Esophagus (tissue), 2 donors: ENCODE results near the gene POLR2E. TPM values are rescaled to one million over a fixed set of nuclear protein-coding genes. Genes with fewer than 3 reads are reported as not detected.
A peak's percentile ranks its signal among the peaks of the same experiment; 100 is the strongest.

Experiments used
- H3K27ac ChIP-seq, 2 donors: one replicate each; pipeline ENCODE4 v1.5.1; 2013; ENCODE audit warnings: low read depth in 2 of 2, mild to moderate bottlenecking in 2 of 2, inconsistent platforms in 1 of 2, low read length in 1 of 2, moderate library complexity in 1 of 2
- H3K27me3 ChIP-seq, 2 donors: one replicate each; pipeline ENCODE4 v1.6.1; 2013; ENCODE audit warnings: low read length in 2 of 2, control low read depth in 1 of 2, mild to moderate bottlenecking in 1 of 2; ENCODE audit not compliant: insufficient read depth in 2 of 2, control insufficient read depth in 1 of 2
- H3K36me3 ChIP-seq, 2 donors: one replicate each; pipeline ENCODE4 v1.6.1; 2013; ENCODE audit warnings: low read length in 1 of 2; ENCODE audit not compliant: control insufficient read depth in 2 of 2, insufficient read depth in 2 of 2
- H3K4me1 ChIP-seq, 2 donors: one replicate each; pipeline ENCODE4 v1.6.1; 2013; ENCODE audit warnings: low read length in 1 of 2; ENCODE audit not compliant: control insufficient read depth in 2 of 2, insufficient read depth in 2 of 2
- H3K4me3 ChIP-seq, 2 donors: one replicate each; pipeline ENCODE4 v1.5.1; 2013; ENCODE audit warnings: low read length in 2 of 2, mild to moderate bottlenecking in 2 of 2, low read depth in 1 of 2, moderate library complexity in 1 of 2
- H3K9me3 ChIP-seq, 2 donors: one replicate each; pipeline ENCODE4 v1.6.1; 2013; ENCODE audit warnings: mild to moderate bottlenecking in 2 of 2, low read depth in 1 of 2, low read length in 1 of 2, moderate library complexity in 1 of 2; ENCODE audit not compliant: control insufficient read depth in 2 of 2, insufficient read depth in 1 of 2
- WGBS, 2 donors: extraction: QIAGEN DNeasy Blood & Tissue Kit; methylation state at CpG; one replicate each; pipeline ENCODE4 v1.1.7; 2013; 5-methylcytosine and 5-hydroxymethylcytosine counted together
- polyA plus RNA-seq, 2 donors: library from polyadenylated mRNA; stranded (reverse); fragments of 200-250 nt; gene quantifications; one replicate each; pipeline ENCODE4 v1.2.3, GENCODE V29; 2013
- donor health status: healthy with polysubstance abuse.
- donor health status: Bipolar disorder and iron deficiency.

The POLR2E gene
- polyA plus RNA-seq, 2 donors: 77.9 to 162 TPM

DNA sequence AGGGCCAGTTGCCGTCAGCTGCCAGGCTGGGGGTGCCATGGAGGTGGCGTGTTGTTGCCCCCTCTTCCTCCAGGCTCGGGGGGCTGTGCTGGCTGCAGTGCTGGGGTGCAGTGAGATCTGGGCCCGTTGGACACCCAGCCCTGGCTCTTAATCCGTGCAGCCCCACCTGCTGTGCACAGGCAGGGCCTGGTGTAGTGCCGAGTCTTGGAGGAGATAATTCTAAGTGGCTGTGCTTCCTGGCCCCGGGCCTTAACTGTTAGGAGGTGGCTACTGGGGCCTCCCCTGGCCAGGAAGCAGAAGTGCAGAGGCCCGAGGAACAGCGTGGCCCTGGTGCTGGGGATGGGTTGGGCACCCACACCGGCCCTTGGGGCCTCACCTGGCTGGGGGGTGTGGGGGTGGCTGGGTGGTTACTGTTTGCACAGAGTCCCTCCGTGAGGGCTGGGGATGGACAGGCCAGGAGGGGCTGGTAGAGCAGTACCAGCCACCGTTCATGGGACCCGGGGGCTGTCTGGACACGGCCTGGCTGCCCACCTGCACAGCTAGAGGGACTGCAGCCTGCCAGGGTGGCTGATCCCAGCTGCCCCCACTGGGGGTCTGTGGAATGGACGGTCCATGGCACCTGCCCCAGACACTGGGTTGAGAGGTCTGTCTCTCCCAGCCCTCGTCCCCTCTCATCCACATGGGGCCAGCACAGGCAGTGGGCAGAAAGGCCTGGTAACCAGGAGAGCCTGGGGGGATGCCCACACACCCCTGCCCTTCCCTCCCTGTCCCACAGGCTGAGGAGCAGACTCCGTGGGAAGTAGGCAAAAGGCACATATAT, 11.9 kb upstream of the POLR2E start:
- Histone ChIP-seq H3K4me1 (peaks cover 6 to 27% of the 10 kb centered on the region in 2 donors), H3K9me3 (no peaks in the 10 kb centered on the region), H3K36me3 (peaks cover 10 to 46% of the 10 kb centered on the region in 2 donors), H3K4me3 (no peak overlapping the region), H3K27ac (peak overlapping the region; percentile 56 to 63), H3K27me3 (no peaks in the 10 kb centered on the region)
- WGBS, 2 donors: 41 to 52% methylated on average over 17 of the region's 17 CpGs

DNA sequence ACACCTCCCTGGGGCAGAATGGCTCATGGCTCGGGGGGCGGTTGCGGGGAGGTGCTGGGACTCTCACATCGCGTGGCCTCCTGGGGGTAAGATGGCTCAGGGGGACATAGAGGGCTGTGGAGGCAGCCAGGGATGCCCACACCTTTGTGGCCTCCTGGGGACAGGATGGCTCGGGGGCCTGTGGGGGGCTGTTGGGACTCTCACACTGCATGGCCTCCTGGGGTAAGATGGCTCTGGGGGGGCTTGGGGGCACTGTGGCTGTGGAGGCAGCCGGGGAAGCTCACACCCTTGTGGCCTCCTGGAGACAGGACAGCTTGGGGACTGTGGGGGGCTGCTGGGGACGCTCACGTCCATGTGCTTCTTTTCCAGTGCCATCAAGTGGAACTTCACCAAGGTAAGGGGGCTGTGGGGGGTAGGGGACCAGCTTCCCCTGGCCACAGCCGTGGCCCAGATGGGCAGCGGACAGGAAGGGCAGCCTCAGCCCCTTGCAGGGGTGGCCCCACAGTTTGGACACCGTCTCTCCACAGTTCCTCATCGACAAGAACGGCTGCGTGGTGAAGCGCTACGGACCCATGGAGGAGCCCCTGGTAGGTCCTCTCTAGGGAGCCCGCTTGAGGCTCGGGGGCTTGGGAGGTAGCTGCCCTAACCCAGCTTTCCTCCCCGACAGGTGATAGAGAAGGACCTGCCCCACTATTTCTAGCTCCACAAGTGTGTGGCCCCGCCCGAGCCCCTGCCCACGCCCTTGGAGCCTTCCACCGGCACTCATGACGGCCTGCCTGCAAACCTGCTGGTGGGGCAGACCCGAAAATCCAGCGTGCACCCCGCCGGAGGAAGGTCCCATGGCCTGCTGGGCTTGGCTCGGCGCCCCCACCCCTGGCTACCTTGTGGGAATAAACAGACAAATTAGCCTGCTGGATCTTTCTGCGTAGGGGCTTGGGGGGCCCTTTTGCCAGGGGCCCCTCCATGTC, 11.0 kb upstream of the POLR2E start:
- H3K27me3 ChIP-seq: no peaks in the 10 kb centered on the region
- H3K27ac ChIP-seq: peak overlapping the region; percentile 93 to 98
- no peak overlapping the region for H3K4me3 ChIP-seq
- H3K36me3 ChIP-seq: peaks cover 7 to 43% of the 10 kb centered on the region in 2 donors
- H3K9me3 ChIP-seq: no peaks in the 10 kb centered on the region
- WGBS, 2 donors: 68 to 75% methylated on average over 29 to 32 of the region's 32 CpGs
- H3K4me1 ChIP-seq: peaks cover 6 to 24% of the 10 kb centered on the region in 2 donors

DNA sequence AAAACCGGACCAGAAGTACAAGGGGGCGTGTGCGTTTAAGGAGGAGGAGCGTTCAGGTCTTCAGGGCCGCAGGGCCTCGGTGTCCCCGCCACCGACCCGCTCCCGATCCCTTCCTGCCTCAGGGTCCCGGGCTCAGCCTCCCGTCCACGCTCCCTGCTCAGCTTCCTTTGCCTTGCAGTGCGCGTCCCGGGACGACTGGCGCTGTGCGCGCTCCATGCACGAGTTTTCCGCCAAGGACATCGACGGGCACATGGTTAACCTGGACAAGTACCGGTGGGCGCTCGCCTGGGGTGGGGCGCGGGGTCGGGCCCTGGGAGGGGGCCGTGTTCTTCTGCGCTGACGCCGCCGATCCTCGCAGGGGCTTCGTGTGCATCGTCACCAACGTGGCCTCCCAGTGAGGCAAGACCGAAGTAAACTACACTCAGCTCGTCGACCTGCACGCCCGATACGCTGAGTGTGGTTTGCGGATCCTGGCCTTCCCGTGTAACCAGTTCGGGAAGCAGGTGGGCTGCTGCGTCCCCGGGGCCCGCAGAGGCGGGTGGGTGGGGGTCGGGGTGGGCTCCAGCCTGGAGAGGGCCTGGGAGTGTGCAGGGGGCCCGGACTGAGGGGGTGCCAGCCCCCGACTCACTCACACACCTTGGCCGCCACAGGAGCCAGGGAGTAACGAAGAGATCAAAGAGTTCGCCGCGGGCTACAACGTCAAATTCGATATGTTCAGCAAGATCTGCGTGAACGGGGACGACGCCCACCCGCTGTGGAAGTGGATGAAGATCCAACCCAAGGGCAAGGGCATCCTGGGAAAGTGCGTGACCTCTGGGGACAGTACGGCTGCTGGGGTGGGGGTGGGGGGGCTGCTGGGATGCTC, 10.1 kb upstream of the POLR2E start:
- WGBS, 2 donors: 18 to 25% methylated on average over 62 to 69 of the region's 69 CpGs
- H3K9me3 ChIP-seq: no peaks in the 10 kb centered on the region

DNA sequence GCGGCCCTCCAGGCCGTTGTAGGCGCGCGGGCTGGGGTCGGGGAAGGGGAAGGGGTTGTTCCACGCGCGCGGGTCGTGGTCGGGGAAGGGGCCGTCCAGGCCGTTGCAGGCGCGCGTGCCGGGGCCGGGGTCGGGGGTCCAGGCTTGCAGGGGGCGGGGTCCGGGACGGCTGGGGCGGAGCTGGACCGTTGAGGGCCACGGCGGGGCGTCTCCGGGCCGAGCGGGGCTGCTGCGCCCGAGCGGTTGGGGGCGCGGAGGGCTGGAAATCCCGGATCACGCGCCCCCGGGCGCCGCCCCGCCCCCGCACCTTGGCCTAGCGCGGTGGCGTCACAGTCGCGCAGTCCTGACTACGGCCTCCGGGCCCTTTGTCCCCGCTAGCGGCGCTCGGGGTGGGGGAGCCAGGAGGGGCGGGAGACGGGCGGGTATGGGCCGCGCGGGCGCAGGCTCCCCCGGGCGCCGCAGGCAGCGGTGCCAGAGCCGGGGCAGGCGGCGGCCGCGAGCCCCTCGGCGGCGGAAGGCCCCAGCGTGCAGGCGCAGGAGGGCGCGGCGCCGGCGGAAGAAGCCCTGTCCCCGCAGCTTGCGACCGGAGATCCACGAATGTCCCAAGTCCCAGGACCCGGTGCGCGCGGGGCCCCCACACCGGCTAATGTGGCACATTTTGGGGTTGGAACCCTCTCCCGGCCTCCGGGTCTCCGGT, 9.3 kb upstream of the POLR2E start:
- no peaks in the 10 kb centered on the region for H3K27me3 ChIP-seq
- peak overlapping the region; percentile 60 to 61 for H3K4me3 ChIP-seq
- no peaks in the 10 kb centered on the region for H3K9me3 ChIP-seq
- 0 to 1% methylated on average over 52 to 93 of the region's 93 CpGs for WGBS, 2 donors
- H3K4me1 ChIP-seq: peaks cover 6 to 22% of the 10 kb centered on the region in 2 donors
- H3K36me3 ChIP-seq: peaks cover 5 to 27% of the 10 kb centered on the region in 2 donors
- H3K27ac ChIP-seq: peak overlapping the region; percentile 93 to 98

More for the DNA sequence above, 10.1 kb upstream of the POLR2E start:
- H3K36me3 ChIP-seq: peaks cover 5 to 34% of the 10 kb centered on the region in 2 donors
- H3K4me3 ChIP-seq: peak overlapping the region; percentile 60 to 61
- no peaks in the 10 kb centered on the region for H3K27me3 ChIP-seq
- peaks cover 6 to 23% of the 10 kb centered on the region in 2 donors for H3K4me1 ChIP-seq
- H3K27ac ChIP-seq: peak overlapping the region; percentile 93 to 98

DNA sequence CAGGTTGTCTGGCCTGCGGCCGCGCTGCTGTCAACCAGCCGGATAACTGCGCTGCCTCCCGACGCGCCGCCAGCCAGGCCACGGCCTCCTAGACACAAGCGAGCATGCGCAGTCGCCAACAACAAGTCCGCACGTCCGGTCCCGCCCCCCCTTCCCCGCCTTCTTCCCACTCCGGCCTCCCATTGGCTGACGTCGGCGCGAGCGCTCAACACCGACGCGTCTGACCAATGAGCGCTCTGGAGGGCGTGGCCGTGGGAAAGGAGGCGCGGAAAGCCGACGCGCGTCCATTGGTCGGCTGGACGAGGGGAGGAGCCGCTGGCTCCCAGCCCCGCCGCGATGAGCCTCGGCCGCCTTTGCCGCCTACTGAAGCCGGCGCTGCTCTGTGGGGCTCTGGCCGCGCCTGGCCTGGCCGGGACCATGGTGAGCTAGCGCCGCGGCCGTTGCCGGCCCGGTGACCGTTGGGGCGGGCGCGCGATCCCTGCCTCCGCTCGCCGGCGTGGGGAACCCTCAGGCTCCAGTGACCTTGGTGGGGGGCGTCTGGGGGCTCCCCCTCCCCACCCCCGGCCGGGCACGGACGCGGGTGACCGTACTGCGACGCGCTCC, 8.6 kb upstream of the POLR2E start, which contains the start of gene GPX4:
Gene GPX4 (plus strand): TSS at position 287 of the 603 bp plus-strand sequence. CDS start 50 bp downstream, at position 337.
- no peaks in the 10 kb centered on the region for H3K27me3 ChIP-seq
- H3K27ac ChIP-seq: peak within 1 kb of the TSS; percentile 93 to 99
- peak within 1 kb of the TSS; percentile 60 to 61 for H3K4me3 ChIP-seq
- peaks cover 5 to 21% of the 10 kb centered on the region in 2 donors for H3K36me3 ChIP-seq
- peaks cover 8 to 27% of the 10 kb centered on the region in 2 donors for H3K4me1 ChIP-seq
- 0 to 1% methylated on average over 45 to 75 of the region's 75 CpGs for WGBS, 2 donors
- no peaks in the 10 kb centered on the region for H3K9me3 ChIP-seq

DNA sequence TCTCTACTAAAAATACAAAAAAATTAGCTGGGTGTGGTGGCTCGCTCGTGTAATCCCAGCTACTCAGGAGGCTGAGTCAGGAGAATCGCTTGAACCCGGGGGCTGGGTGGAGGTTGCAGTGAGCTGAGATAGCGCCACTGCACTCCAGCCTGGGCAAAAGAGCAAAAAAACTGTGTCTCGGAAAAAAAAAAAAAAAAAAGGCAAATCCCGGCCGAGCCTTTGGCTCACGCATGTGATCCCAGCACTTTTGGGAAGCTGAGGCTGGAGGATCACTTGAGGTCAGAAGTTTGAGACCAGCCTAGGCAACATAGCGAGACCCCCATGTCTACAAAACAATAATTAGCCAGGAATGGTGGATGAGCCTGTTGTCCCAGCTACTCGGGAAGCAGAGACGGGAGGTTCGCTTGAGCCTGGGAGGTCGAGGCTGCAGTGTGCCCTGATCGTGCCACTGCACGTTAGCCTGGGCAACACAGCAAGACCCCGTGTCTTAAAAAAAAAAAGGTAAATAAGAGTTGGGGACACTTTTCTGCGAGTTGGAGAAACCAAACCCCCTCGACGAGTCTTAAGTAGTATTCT, 8.0 kb upstream of the POLR2E start:
- H3K4me1 ChIP-seq: peaks cover 8 to 29% of the 10 kb centered on the region in 2 donors
- no peaks in the 10 kb centered on the region for H3K27me3 ChIP-seq
- peaks cover 5 to 16% of the 10 kb centered on the region in 2 donors for H3K36me3 ChIP-seq
- 19 to 23% methylated on average over 20 of the region's 20 CpGs for WGBS, 2 donors
- no peaks in the 10 kb centered on the region for H3K9me3 ChIP-seq
- peak overlapping the region; percentile 93 to 99 for H3K27ac ChIP-seq
- H3K4me3 ChIP-seq: no peak overlapping the region

DNA sequence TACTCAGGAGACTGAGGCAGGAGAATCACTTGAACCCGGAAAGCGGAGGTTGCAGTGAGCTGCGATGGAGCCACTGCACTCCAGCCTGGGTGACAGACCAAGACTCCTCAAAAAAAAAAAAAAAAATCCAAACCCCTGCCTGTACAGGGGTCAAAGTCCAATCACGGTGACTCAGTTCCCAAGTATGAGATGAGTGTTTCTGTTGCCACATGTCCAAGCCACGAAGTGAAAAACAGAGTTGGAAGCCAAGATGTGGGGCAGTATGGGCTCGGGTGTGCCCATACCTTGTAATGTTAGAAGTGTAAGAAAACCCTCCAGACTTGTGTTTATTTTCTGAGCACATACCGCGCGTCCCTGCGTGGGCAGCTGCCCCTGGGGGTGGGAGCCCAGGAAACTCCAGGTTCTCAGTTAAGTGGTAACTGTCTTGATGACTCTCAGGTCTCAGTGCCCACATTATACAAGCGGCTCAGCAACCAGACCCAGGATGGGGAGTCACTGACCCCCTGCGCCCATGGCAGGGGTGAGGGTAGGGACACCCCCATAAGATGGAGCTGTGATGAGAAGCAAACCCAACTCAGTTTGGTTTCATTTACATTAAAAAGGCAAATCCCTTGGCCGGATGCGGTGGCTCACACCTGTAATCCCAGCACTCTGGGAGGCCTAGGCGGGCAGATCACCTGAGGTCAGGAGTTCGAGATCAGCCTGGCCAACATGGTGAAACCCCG, 7.4 kb upstream of the POLR2E start:
- Histone ChIP-seq H3K4me3 (no peak overlapping the region), H3K27me3 (no peaks in the 10 kb centered on the region), H3K9me3 (no peaks in the 10 kb centered on the region), H3K36me3 (peaks cover 5 to 15% of the 10 kb centered on the region in 2 donors), H3K27ac (peak overlapping the region; percentile 93 to 99), H3K4me1 (peaks cover 8 to 29% of the 10 kb centered on the region in 2 donors)
- 30 to 42% methylated on average over 17 of the region's 17 CpGs for WGBS, 2 donors
